IPS-18c (cell line): ENCODE data around the gene CCKAR.

ENCODE experiments used
- H3K4me3 ChIP-seq: 2 replicates; pipeline ENCODE4 v1.7.0; 2013; ENCODE audit warnings: low read depth, mild to moderate bottlenecking, low read length, moderate library complexity; ENCODE audit not compliant: insufficient read depth
- H3K9me3 ChIP-seq: one replicate; pipeline ENCODE4 v1.6.1; 2013; ENCODE audit warnings: mild to moderate bottlenecking, low read length, moderate library complexity; ENCODE audit not compliant: control insufficient read depth, insufficient read depth

CCKAR gene, protein sequence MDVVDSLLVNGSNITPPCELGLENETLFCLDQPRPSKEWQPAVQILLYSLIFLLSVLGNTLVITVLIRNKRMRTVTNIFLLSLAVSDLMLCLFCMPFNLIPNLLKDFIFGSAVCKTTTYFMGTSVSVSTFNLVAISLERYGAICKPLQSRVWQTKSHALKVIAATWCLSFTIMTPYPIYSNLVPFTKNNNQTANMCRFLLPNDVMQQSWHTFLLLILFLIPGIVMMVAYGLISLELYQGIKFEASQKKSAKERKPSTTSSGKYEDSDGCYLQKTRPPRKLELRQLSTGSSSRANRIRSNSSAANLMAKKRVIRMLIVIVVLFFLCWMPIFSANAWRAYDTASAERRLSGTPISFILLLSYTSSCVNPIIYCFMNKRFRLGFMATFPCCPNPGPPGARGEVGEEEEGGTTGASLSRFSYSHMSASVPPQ

DNA sequence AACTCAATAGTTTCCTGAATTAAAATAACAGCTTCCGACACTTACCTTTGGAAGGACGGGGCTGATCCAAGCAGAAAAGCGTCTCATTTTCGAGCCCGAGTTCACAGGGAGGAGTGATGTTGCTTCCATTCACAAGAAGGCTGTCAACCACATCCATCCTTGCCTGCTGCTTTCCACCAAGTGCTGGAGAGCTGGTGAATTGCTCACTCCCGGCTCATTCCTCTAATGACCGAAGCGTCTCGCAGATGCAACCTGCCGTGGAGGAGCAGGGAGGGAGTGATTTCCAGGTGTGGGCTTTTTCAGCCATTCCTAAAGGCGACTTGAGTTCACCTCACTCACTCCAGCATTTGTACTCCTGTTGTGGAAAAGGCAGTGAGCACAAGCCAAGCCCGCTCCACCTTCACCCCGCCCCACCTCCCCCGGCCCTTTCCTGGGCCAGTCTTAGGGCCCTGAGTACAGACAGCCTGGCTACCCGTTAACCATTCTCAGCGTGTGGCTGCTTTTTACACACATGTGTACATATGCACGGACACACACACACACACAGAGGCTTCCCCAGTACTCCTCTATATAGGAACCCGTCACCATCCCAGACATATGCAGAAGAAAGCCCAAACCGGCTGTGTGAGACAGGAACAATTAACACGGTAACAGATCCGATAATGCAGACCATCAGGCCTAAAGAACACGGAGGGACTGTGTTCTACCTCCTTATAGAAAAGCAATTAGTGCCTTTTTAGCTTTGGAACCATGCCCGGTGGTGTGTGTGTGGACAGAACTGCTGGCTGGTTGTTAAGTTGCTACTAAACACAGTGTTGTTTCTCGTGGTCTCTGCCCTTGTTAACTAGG lies at the start of gene CCKAR:
CCKAR (minus strand) TSS at position 374 of the 849 bp plus-strand sequence; CDS start at position 157, 217 bp downstream.
- H3K9me3 ChIP-seq, result peaks cover 3% of the 10 kb centered on the region
- no peak within 1 kb of the TSS for H3K4me3 ChIP-seq

DNA sequence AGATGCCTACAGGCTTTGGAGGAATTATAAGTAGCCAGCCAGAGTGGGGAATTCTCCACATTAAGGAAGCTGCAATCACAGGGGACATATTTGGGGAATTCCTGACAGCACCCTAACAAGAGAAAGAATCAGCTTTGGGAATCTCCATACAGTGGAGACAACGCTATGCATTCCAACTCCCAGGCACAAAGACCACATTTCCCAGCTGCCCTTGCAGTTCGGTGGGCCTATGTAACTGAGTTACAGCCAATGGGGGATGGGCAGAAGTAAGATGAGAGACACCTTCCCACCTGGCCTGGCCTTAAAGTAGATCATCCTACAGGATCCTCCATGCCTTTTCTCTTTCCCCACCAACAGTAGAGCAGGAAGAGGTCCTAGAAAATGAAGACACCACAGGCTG lies 43.4 kb upstream of the CCKAR start:
- Histone ChIP-seq H3K9me3 (no peaks in the 10 kb centered on the region), H3K4me3 (no peak overlapping the region)

GRCh38 chr4:26531491-26532116 lies 41.3 kb upstream of the CCKAR start:
- no peaks in the 10 kb centered on the region for H3K9me3 ChIP-seq
- H3K4me3 ChIP-seq, result no peak overlapping the region

GRCh38 chr4:26530099-26530498 lies 39.8 kb upstream of the CCKAR start:
- Histone ChIP-seq H3K4me3 (no peak overlapping the region), H3K9me3 (no peaks in the 10 kb centered on the region)

DNA sequence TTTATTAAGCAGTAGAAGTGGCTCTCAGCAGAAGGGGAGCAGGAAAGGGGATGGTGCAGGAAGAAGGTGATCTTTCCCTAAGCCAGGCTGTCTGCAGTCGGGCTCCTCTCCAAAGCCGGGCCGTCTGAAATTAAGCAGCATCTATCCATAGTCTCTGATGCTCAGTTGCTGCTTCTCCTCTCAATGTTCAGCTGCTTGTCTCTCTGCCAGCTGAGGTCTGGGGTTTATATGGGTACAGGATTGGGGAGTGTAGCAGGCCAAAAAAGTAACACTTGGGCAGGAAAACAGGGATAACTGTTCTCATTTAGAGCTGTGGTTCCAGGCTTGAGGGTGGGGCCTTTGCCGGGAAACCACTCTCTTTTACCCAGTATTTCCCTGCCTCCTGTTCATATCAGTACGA lies 39.2 kb upstream of the CCKAR start:
- Histone ChIP-seq H3K4me3 (no peak overlapping the region), H3K9me3 (no peaks in the 10 kb centered on the region)

GRCh38 chr4:26525771-26526150 lies 35.5 kb upstream of the CCKAR start:
- Histone ChIP-seq H3K9me3 (no peaks in the 10 kb centered on the region), H3K4me3 (no peak overlapping the region)

- no peaks in the 10 kb centered on the region for H3K9me3 ChIP-seq
- no peak overlapping the region for H3K4me3 ChIP-seq
Measured at GRCh38 chr4:26525136-26525770, 35.0 kb upstream of the CCKAR start.

- H3K4me3 ChIP-seq, result no peak overlapping the region
- no peaks in the 10 kb centered on the region for H3K9me3 ChIP-seq
Measured at GRCh38 chr4:26524011-26524410, 33.7 kb upstream of the CCKAR start.

DNA sequence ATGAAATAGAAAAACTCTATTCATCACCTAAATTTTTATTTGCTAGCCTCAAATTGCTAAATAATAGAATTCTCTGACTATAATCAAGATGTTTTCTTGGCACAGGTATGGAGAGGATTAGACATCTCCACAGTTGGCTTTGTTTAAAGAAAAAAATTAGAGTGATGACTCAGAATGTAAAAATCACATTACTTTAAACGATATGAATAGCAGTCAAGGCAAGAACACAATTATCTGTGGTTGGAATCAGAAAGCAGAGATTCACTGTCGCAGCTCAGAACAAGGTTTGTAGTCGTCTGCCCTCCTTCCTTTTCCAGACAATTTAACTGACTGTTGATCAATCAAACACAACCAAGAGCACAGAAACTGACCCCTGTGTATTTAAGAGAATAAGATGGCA lies 32.2 kb upstream of the CCKAR start:
- no peak overlapping the region for H3K4me3 ChIP-seq

DNA sequence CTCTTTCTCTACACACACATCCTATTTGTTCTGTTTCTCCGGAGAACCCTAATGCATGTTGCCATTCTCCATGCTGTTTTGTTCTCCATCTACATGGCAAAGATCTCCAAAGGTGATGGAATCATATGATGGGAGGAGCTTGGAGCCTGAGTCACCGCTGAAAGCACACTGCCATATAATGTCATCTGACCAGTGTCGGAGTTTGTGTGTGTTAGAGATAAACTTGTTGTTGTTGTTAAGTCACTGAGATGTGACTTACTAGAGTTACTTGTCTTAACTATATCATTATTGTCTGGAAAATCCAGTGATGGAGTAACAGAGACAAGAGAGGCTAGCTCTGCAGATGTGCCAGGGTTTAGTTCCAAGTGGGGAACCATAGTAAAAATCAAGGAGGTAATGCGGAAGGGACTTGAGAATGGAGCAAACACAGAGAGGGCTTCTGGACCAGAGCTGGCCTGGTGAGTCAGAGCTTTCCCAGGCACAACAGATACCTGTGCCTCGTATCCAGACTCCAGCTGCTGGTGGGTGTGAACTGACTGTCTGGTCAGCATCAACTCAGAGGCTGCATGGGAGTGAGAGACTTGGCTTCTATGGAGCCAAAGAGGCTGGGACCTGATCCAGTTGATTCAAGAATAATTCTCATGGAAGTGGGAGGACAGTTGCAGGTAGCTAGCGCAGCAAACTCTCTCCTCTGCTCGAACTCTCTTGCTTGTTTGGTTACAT lies 30.6 kb upstream of the CCKAR start:
- Histone ChIP-seq H3K9me3 (no peaks in the 10 kb centered on the region), H3K4me3 (no peak overlapping the region)

More for the DNA sequence above, 32.2 kb upstream of the CCKAR start:
- H3K9me3 ChIP-seq, result no peaks in the 10 kb centered on the region

- no peaks in the 10 kb centered on the region for H3K9me3 ChIP-seq
Measured at GRCh38 chr4:26515936-26516335, 25.7 kb upstream of the CCKAR start.

GRCh38 chr4:26510334-26510964 lies 20.2 kb upstream of the CCKAR start:
- Histone ChIP-seq H3K4me3 (no peak overlapping the region), H3K9me3 (no peaks in the 10 kb centered on the region)

More at GRCh38 chr4:26515936-26516335, 25.7 kb upstream of the CCKAR start:
- H3K4me3 ChIP-seq, result no peak overlapping the region

DNA sequence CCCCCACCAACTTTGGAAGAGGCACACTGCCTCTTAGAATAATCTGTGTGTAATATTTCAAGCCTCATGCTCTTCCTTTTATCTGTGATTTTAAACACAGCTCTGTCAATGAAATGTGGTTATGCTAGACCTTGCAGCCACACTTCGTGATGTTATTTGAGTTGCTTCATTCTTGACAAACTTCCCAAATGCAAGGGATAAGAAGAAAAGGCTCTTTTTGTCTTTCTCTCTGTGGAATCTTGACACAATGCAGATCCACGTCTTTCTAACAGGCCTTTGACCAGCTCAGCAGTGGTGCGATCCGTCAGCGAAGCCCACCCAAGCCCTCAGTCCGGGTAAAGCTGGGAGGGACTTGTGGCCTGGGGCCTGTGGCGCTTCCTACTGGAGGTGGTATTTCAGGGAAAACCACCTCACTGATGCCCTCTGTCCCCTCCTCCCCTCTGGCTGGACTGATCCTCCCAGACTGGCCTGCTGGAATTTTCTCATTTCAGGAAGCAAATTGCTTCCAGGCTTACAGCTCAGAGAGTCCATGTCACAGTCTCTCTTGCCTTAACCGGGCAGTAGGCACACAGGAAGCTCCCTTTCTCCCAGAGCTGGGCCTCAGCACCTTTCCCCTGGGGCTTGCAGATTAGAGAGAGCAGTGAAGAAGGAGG lies 19.5 kb upstream of the CCKAR start:
- Histone ChIP-seq H3K4me3 (no peak overlapping the region), H3K9me3 (no peaks in the 10 kb centered on the region)

- H3K9me3 ChIP-seq, result no peaks in the 10 kb centered on the region
- no peak overlapping the region for H3K4me3 ChIP-seq
Measured at GRCh38 chr4:26507286-26507685, 17.0 kb upstream of the CCKAR start.

GRCh38 chr4:26503844-26504243 lies 13.6 kb upstream of the CCKAR start:
- H3K9me3 ChIP-seq, result no peaks in the 10 kb centered on the region
- H3K4me3 ChIP-seq, result no peak overlapping the region

- Histone ChIP-seq H3K4me3 (no peak overlapping the region), H3K9me3 (no peaks in the 10 kb centered on the region)
Measured at GRCh38 chr4:26503427-26503826, 13.1 kb upstream of the CCKAR start.
